ENCODE data around the gene BOK.

BOK gene

DNA sequence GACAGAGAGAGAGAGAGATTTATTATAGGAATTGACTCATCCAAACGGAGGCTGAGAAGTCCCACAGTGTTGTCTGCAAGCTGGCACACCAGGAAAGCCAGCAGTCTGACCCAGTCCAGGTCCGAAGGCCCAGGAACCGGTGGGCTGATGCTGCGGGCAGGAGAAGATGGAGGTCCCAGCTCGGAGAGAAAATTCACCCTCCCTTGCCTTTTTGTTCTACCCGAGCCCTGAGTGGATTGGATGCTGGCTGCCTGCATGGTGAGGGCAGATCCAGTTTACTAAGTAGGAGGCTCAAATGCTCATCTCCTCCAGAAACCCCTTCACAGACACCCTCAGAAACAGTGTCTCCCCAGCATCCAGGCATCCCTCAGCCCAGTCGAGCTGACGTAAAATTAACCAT is 28.0 kb upstream of the BOK start:
- H3K27ac ChIP-seq, result no peak overlapping the region
- no peaks in the 10 kb centered on the region for H3K36me3 ChIP-seq
- TF ChIP-seq, protein P1, sequence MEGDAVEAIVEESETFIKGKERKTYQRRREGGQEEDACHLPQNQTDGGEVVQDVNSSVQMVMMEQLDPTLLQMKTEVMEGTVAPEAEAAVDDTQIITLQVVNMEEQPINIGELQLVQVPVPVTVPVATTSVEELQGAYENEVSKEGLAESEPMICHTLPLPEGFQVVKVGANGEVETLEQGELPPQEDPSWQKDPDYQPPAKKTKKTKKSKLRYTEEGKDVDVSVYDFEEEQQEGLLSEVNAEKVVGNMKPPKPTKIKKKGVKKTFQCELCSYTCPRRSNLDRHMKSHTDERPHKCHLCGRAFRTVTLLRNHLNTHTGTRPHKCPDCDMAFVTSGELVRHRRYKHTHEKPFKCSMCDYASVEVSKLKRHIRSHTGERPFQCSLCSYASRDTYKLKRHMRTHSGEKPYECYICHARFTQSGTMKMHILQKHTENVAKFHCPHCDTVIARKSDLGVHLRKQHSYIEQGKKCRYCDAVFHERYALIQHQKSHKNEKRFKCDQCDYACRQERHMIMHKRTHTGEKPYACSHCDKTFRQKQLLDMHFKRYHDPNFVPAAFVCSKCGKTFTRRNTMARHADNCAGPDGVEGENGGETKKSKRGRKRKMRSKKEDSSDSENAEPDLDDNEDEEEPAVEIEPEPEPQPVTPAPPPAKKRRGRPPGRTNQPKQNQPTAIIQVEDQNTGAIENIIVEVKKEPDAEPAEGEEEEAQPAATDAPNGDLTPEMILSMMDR (IDR thresholded peaks at IDR 0.05), result no peak
- peaks cover 0 to 29% of the 10 kb centered on the region in 2 donors for H3K27me3 ChIP-seq
- no peaks in the 10 kb centered on the region for H3K9me3 ChIP-seq
- intact Hi-C loops (cut with DNase I; ENCODE audit: low total_unique reads), result no loop called here
- DNase-seq, result peak in 1 of 2 donors; percentile 40
- H3K4me1 ChIP-seq, result no peaks in the 10 kb centered on the region
- H3K4me3 ChIP-seq, result no peak overlapping the region

DNA sequence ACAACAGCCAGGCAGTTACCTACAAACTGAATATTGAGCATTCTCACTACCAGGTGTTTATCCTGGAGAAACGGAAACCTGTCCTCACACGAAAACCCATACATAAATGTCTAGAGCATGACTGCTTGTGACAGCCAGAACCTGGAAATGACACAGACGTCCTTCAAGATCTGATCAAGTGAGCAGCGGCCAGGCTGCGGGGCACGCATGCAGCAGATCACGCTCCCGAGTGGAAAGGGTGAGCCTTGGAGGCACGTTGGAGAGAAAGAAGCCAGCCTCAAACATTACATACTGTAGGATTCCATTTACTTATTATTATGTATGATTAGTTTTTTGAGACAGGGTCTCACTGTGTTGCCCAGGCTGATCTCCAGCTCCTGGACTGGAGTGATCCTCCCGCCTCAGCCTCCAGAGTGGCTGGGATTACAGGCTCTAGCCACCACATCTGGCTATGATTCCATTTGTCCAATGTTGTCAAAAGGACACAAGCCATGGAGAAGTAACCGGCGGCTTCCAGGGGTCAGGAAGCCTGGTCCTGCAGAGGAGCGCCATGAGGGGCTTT is 27.3 kb upstream of the BOK start:
- Histone ChIP-seq H3K27ac (no peak overlapping the region), H3K9me3 (no peaks in the 10 kb centered on the region), H3K4me1 (no peaks in the 10 kb centered on the region), H3K4me3 (no peak overlapping the region), H3K27me3 (peaks cover 0 to 29% of the 10 kb centered on the region in 2 donors), H3K36me3 (no peaks in the 10 kb centered on the region)
- intact Hi-C loops (cut with DNase I; ENCODE audit: low total_unique reads), result no loop called here
- no peak for DNase-seq
- TF ChIP-seq, protein P1 (IDR thresholded peaks at IDR 0.05), result no peak

DNA sequence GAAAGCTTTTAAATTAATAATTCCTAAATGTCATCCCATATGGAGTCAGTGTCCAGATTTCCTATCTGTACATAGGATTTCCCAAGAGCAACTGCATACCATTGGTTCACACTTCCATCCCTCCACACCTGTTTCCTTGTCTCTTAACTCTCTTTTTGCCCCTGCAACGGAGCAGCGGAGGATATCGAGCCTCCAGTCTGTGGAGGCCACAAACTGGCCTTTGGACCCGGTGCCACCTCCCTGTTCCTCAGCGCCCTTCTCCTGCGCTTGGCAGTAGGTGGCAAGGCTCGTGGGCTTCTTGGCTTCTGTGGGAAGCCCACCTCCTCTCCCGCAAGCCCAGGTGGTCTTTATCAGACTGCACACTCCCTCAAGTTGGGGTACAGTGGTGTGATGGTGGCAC is 26.4 kb upstream of the BOK start:
- H3K4me3 ChIP-seq, result no peak overlapping the region
- intact Hi-C loops (cut with DNase I; ENCODE audit: low total_unique reads), result no loop called here
- H3K36me3 ChIP-seq, result no peaks in the 10 kb centered on the region
- peaks cover 0 to 29% of the 10 kb centered on the region in 2 donors for H3K27me3 ChIP-seq
- H3K4me1 ChIP-seq, result no peaks in the 10 kb centered on the region
- TF ChIP-seq, protein P1 (IDR thresholded peaks at IDR 0.05), result no peak
- no peaks in the 10 kb centered on the region for H3K9me3 ChIP-seq
- no peak overlapping the region for H3K27ac ChIP-seq
- DNase-seq, result no peak

DNA sequence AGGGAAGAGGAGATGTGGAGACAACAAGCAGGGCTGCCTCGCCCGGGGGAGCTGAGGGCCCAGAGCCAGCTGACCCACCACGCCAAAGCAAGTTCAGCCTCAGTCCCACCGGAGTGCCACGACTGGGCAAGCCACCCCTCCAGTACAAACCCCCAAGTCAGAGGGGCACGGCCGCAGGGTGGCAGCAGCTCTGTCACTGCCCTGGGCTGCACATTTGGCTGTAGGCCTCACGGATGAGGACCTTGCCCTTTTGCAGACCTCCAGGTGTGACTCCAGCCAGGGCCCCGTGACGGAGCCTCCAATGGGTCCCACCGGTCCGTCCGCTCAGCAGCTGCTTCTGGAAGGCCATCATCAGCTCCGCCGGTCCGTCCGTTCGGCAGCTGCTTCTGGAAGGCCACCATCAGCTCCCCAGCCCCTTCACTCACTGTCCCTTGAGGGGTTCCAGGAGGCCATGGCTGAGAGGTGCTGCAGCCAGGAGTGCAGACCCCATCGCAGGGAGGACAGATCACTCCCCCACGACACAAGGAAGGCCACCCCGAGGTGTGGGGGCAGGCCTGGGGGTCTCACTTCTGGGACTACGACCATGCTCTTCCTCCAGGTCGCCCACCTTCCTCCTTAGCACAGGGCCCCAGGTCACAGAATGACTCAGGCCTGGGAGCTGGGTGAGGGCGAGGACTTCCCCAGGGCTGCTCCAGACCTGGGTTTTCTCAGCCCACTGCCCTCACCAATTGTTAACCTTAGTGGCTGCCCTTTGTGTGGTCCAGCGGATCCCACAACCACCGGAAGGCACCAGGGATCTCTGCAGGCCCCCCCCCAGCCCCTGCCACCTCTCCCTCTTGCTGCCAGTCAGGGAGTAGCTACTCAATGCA is 25.6 kb upstream of the BOK start:
- H3K36me3 ChIP-seq, result no peaks in the 10 kb centered on the region
- peak in 1 of 2 donors; percentile 45 for DNase-seq
- H3K4me1 ChIP-seq, result no peaks in the 10 kb centered on the region
- peaks cover 0 to 29% of the 10 kb centered on the region in 2 donors for H3K27me3 ChIP-seq
- H3K4me3 ChIP-seq, result no peak overlapping the region
- intact Hi-C loops (cut with DNase I; ENCODE audit: low total_unique reads), result no loop called here
- TF ChIP-seq, protein P1 (IDR thresholded peaks at IDR 0.05), result no peak
- H3K9me3 ChIP-seq, result no peaks in the 10 kb centered on the region
- no peak overlapping the region for H3K27ac ChIP-seq

DNA sequence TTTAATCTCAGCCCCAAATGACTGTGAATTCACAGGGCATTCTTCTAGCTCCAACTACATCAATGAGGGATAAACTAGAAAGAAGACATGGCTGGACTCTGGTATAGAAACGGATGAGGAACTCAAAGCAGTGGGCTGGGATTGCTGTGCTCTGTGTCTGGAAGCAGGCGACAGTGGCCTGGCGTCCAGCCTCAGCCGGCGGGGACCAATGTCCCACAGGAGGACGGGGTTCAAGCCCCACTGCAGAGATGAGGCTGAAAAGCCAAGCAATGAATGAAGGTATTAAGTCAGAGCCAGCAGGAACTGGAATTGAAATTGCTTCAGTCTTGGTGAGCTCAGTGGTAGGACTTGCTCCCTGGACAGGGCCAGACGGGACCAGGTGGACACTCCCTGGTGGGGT is 24.3 kb upstream of the BOK start:
- no peaks in the 10 kb centered on the region for H3K4me1 ChIP-seq
- H3K27me3 ChIP-seq, result peaks cover 0 to 32% of the 10 kb centered on the region in 2 donors
- no peak overlapping the region for H3K27ac ChIP-seq
- no peaks in the 10 kb centered on the region for H3K9me3 ChIP-seq
- DNase-seq, result no peak
- intact Hi-C loops (cut with DNase I; ENCODE audit: low total_unique reads), result no loop called here
- no peak overlapping the region for H3K4me3 ChIP-seq
- TF ChIP-seq, protein P1 (IDR thresholded peaks at IDR 0.05), result no peak
- no peaks in the 10 kb centered on the region for H3K36me3 ChIP-seq

All from tibial artery (tissue), 4 donors.